ENCODE results near the gene MLLT1. TPM values are rescaled to one million over a fixed set of nuclear protein-coding genes. Genes with fewer than 3 reads are reported as not detected.

MLLT1 gene
- total RNA-seq, 1 experiment from 2014 or later: 54.9 TPM

DNA sequence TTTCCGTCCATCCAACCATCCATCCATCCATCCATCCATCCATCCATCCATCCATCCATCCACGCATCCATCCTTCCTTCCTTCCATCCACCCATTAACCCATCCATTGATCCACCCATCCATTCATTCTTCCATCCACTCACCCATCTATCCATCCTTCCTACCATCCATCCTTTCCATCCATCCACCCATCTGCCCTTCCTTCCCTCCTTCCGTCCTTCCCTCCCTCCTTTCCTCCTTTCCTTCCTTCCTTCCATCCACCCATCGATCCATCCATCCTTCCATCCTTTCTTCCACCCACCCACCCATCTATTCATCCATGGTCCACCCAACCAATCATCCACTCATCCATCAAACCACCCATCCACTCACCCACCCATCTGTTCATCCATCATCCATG lies 70.1 kb downstream of the MLLT1 start:
- no peak overlapping the region for H3T11ph ChIP-seq (ENCODE audit: low read length)
- H2BK20ac ChIP-seq (ENCODE audit: low read depth, low read length, poor library complexity, severe bottlenecking): no peak overlapping the region
- H2BK15ac ChIP-seq (ENCODE audit: low read depth, low read length): no peak overlapping the region
- 100% methylated on average over 3 of the region's 4 CpGs for WGBS (ENCODE audit: extremely low coverage, insufficient read length, low lambda C conversion rate)
- H4K91ac ChIP-seq (ENCODE audit: insufficient read length, low read depth, low read length): no peak overlapping the region
- Mint-ChIP-seq H3K4me3 (no peak overlapping the region), H3K27ac (no peak overlapping the region; a peak in 1 of 7 replicates), H3K4me1 (no peaks in the 10 kb centered on the region), H3K27me3 (ENCODE audit: low read depth) (peaks cover 11% of the 10 kb centered on the region), H3K36me3 (ENCODE audit: insufficient read depth in 1 of 3, low read depth in 3 of 3) (peaks cover 3 to 11% (median 11%) of the 10 kb centered on the region in 3 experiments), H3K9me3 (no peaks in the 10 kb centered on the region)
- no peak overlapping the region for H2AK5ac ChIP-seq (ENCODE audit: insufficient read length, low read length)
- H2AFZ ChIP-seq (ENCODE audit: low read length): no peak overlapping the region
- no peaks in the 10 kb centered on the region for H3K79me2 ChIP-seq (ENCODE audit: insufficient read depth, low read length)
- H3K9me3 ChIP-seq (ENCODE audit: control insufficient read depth, low read depth, low read length): no peaks in the 10 kb centered on the region
- H3K4ac ChIP-seq (ENCODE audit: low read depth, low read length): no peak overlapping the region
- H4K20me1 ChIP-seq (ENCODE audit: control insufficient read depth, insufficient read depth, insufficient read length): no peaks in the 10 kb centered on the region
- no peak overlapping the region for H4K8ac ChIP-seq (replicated peaks; ENCODE audit: insufficient read length, low read depth, low read length)
- no peaks in the 10 kb centered on the region for H3K27me3 ChIP-seq (ENCODE audit: insufficient read depth, low read length)
- no peaks in the 10 kb centered on the region for H3K4me1 ChIP-seq (ENCODE audit: insufficient read depth, low read length)
- no peak overlapping the region for H2BK5ac ChIP-seq (ENCODE audit: insufficient read length, low read length)
- H3K56ac ChIP-seq (ENCODE audit: insufficient read length, low read depth, low read length): no peak overlapping the region
- H3K23ac ChIP-seq (ENCODE audit: insufficient read length, low read depth, low read length): no peak overlapping the region
- no peak overlapping the region for H3K9ac ChIP-seq (ENCODE audit: extremely low read depth, insufficient read length, low read length)
- H2BK12ac ChIP-seq (ENCODE audit: insufficient read length, low read depth, low read length): no peak overlapping the region
- H2BK120ac ChIP-seq (ENCODE audit: low read depth, low read length, poor library complexity, severe bottlenecking): no peak overlapping the region
- H3K27ac ChIP-seq (ENCODE audit: insufficient read length, low read depth, low read length): no peak overlapping the region
- no peaks in the 10 kb centered on the region for H3K23me2 ChIP-seq (ENCODE audit: insufficient read length, low read depth, low read length, poor library complexity, severe bottlenecking)
- TF ChIP-seq, protein P1, sequence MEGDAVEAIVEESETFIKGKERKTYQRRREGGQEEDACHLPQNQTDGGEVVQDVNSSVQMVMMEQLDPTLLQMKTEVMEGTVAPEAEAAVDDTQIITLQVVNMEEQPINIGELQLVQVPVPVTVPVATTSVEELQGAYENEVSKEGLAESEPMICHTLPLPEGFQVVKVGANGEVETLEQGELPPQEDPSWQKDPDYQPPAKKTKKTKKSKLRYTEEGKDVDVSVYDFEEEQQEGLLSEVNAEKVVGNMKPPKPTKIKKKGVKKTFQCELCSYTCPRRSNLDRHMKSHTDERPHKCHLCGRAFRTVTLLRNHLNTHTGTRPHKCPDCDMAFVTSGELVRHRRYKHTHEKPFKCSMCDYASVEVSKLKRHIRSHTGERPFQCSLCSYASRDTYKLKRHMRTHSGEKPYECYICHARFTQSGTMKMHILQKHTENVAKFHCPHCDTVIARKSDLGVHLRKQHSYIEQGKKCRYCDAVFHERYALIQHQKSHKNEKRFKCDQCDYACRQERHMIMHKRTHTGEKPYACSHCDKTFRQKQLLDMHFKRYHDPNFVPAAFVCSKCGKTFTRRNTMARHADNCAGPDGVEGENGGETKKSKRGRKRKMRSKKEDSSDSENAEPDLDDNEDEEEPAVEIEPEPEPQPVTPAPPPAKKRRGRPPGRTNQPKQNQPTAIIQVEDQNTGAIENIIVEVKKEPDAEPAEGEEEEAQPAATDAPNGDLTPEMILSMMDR (conservative IDR thresholded peaks at IDR 0.05): no peak
- no peak overlapping the region for H4K5ac ChIP-seq (ENCODE audit: insufficient read length, low read depth, low read length)
- H3K18ac ChIP-seq (ENCODE audit: insufficient read length, low read depth, low read length): no peak overlapping the region
- no peak for DNase-seq
- no peak overlapping the region for H3K14ac ChIP-seq (ENCODE audit: insufficient read depth, low read length)
- H3K79me1 ChIP-seq (ENCODE audit: insufficient read depth, low read depth, low read length, poor library complexity, severe bottlenecking): no peaks in the 10 kb centered on the region
- no peak overlapping the region for H3K4me2 ChIP-seq (ENCODE audit: insufficient read depth, insufficient read length, low read length)
